HG03280 (cell line): ENCODE results near the gene GRAMD1A.
"Not testable (repeated sequence)": the region's sequence is repeated elsewhere in the genome, so short reads cannot be mapped to it uniquely, and the experiment has no call there.

ENCODE experiments used
- ATAC-seq: cut with Tn5 transposase; IDR thresholded peaks from one replicate; pipeline ENCODE4 v1.9.1; 2021; ENCODE audit warnings: mild to moderate bottlenecking, moderate library complexity; ENCODE audit not compliant: unreplicated experiment

Gene GRAMD1A

GRCh38 chr19:34976611-34977010, 23.5 kb upstream of the GRAMD1A start:
- no peak for ATAC-seq

- ATAC-seq, result no peak
These were observed 20.1 kb upstream of the GRAMD1A start for GRCh38 chr19:34979819-34980640.

- no peak for ATAC-seq
These were observed 17.8 kb upstream of the GRAMD1A start for GRCh38 chr19:34982275-34982674.

GRCh38 chr19:34983786-34984185, 16.3 kb upstream of the GRAMD1A start:
- ATAC-seq, result no peak

- no peak for ATAC-seq
These were observed 15.8 kb upstream of the GRAMD1A start for GRCh38 chr19:34984287-34984686.

- no peak for ATAC-seq
These were observed 14.7 kb upstream of the GRAMD1A start for GRCh38 chr19:34985249-34986022.

GRCh38 chr19:34988119-34988518, 12.0 kb upstream of the GRAMD1A start:
- no peak for ATAC-seq

GRCh38 chr19:34989298-34989697, 10.8 kb upstream of the GRAMD1A start:
- ATAC-seq, result no peak

GRCh38 chr19:34990578-34991192, 9.4 kb upstream of the GRAMD1A start:
- ATAC-seq, result no peak

GRCh38 chr19:34991542-34992333, 8.4 kb upstream of the GRAMD1A start:
- ATAC-seq, result no peak

GRCh38 chr19:34992582-34992981, 7.5 kb upstream of the GRAMD1A start:
- not testable (repeated sequence) for ATAC-seq

GRCh38 chr19:34994286-34994642, 5.9 kb upstream of the GRAMD1A start:
- ATAC-seq, result no peak

GRCh38 chr19:34994643-34995541, 5.2 kb upstream of the GRAMD1A start:
- no peak for ATAC-seq

- ATAC-seq, result no peak
These were observed 4.6 kb upstream of the GRAMD1A start for GRCh38 chr19:34995551-34995950.

GRCh38 chr19:34997071-34997617, 3.0 kb upstream of the GRAMD1A start:
- no peak for ATAC-seq

- ATAC-seq, result not testable (repeated sequence)
These were observed 1.9 kb upstream of the GRAMD1A start for GRCh38 chr19:34998224-34998623.

- ATAC-seq, result no peak
These were observed 1.2 kb upstream of the GRAMD1A start for GRCh38 chr19:34998777-34999497.

- no peak for ATAC-seq
These were observed 169 bp downstream of the GRAMD1A start for GRCh38 chr19:35000338-35000646.
